ENCODE results near the gene FOXO3. TPM values are rescaled to one million over a fixed set of nuclear protein-coding genes. Genes with fewer than 3 reads are reported as not detected.

The FOXO3 gene
- total and polyA plus RNA-seq, 9 donors, result 21.8 to 37.1 (median 29.1) TPM

DNA sequence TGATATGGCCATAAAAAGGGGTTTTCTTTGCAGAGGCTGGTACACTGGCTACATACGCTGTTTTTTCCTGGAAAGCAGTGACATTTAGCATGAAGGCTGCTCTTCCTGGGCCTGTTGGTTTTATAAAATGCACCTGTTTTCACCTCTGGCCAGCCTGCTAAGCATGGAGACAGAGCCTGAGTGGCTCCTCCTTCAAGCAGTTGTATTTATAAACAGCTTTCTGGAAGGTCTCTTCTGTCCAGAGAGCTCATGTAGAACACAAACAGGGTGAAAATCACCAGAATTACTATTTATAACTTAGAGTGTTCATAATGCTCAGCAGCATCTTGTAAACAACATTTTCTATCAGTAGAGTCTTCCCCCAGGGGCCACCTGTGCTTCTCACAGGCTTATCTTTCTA is 109.0 kb downstream of the FOXO3 start:
- 90% methylated on average over 1 of the region's 1 CpG for WGBS (ENCODE audit: insufficient coverage)

GRCh38 chr6:108671175-108671574 is 110.5 kb downstream of the FOXO3 start:
- Histone ChIP-seq H3K4me1 (ENCODE audit: control insufficient read depth, insufficient read depth, low read length) (peaks cover 24% of the 10 kb centered on the region), H3K9me3 (replicated peaks; ENCODE audit: control insufficient read depth, low read depth, low read length) (no peaks in the 10 kb centered on the region), H3K27me3 (ENCODE audit: control insufficient read depth, insufficient read depth, low read length) (no peaks in the 10 kb centered on the region), H3K36me3 (ENCODE audit: control insufficient read depth, insufficient read depth, low read length) (peaks cover 2% of the 10 kb centered on the region), H3K4me3 (ENCODE audit: low read length) (no peak overlapping the region), H3K27ac (ENCODE audit: low read length) (no peak overlapping the region)
- no peak for DNase-seq
- no CpG with 5 or more reads among the region's 2 CpGs for WGBS (ENCODE audit: insufficient coverage)

More for the DNA sequence above, 109.0 kb downstream of the FOXO3 start:
- no peaks in the 10 kb centered on the region for H3K9me3 ChIP-seq (replicated peaks; ENCODE audit: control insufficient read depth, low read depth, low read length)
- H3K27me3 ChIP-seq (ENCODE audit: control insufficient read depth, insufficient read depth, low read length), result no peaks in the 10 kb centered on the region
- no peak overlapping the region for H3K27ac ChIP-seq (ENCODE audit: low read length)
- no peak for DNase-seq
- H3K36me3 ChIP-seq (ENCODE audit: control insufficient read depth, insufficient read depth, low read length), result peaks cover 10% of the 10 kb centered on the region
- no peak overlapping the region for H3K4me3 ChIP-seq (ENCODE audit: low read length)
- peaks cover 20% of the 10 kb centered on the region for H3K4me1 ChIP-seq (ENCODE audit: control insufficient read depth, insufficient read depth, low read length)

- Histone ChIP-seq H3K4me1 (ENCODE audit: control insufficient read depth, insufficient read depth, low read length) (peaks cover 24% of the 10 kb centered on the region), H3K9me3 (replicated peaks; ENCODE audit: control insufficient read depth, low read depth, low read length) (no peaks in the 10 kb centered on the region), H3K36me3 (ENCODE audit: control insufficient read depth, insufficient read depth, low read length) (peaks cover 2% of the 10 kb centered on the region), H3K27me3 (ENCODE audit: control insufficient read depth, insufficient read depth, low read length) (no peaks in the 10 kb centered on the region), H3K4me3 (ENCODE audit: low read length) (no peak overlapping the region), H3K27ac (ENCODE audit: low read length) (no peak overlapping the region)
- no peak for DNase-seq
- WGBS (ENCODE audit: insufficient coverage), result 67% methylated on average over 4 of the region's 4 CpGs
These were observed 111.1 kb downstream of the FOXO3 start for GRCh38 chr6:108671790-108672189.

- no peak for DNase-seq
- no peaks in the 10 kb centered on the region for H3K27me3 ChIP-seq (ENCODE audit: control insufficient read depth, insufficient read depth, low read length)
- no peaks in the 10 kb centered on the region for H3K9me3 ChIP-seq (replicated peaks; ENCODE audit: control insufficient read depth, low read depth, low read length)
- peaks cover 24% of the 10 kb centered on the region for H3K4me1 ChIP-seq (ENCODE audit: control insufficient read depth, insufficient read depth, low read length)
- no peak overlapping the region for H3K4me3 ChIP-seq (ENCODE audit: low read length)
- WGBS (ENCODE audit: insufficient coverage), result no CpG with 5 or more reads among the region's 3 CpGs
- H3K27ac ChIP-seq (ENCODE audit: low read length), result no peak overlapping the region
- H3K36me3 ChIP-seq (ENCODE audit: control insufficient read depth, insufficient read depth, low read length), result peaks cover 2% of the 10 kb centered on the region
These were observed 111.9 kb downstream of the FOXO3 start for GRCh38 chr6:108672641-108673040.

GRCh38 chr6:108673153-108673552 is 112.4 kb downstream of the FOXO3 start:
- 92% methylated on average over 5 of the region's 6 CpGs for WGBS (ENCODE audit: insufficient coverage)

DNA sequence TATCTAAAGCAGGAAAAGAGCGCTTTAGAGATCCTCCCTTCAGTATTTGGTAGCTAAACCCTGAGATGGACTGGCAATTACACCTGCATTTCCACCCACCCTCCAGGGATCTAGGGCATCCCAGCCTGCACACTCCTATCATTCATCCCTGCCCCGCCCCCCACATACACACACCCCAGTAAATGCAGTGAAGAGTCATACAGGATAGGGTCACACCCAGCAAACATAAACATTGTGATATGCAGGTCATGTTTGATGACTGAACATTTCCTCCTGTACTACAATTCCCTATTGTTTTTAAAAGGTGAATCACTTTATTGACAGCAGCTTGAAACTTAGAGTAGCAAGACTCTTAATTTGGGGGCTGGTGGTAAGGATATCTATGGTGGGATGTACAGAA is 112.9 kb downstream of the FOXO3 start:
- H3K9me3 ChIP-seq (replicated peaks; ENCODE audit: control insufficient read depth, low read depth, low read length), result no peaks in the 10 kb centered on the region
- H3K27ac ChIP-seq (ENCODE audit: low read length), result no peak overlapping the region
- no peaks in the 10 kb centered on the region for H3K27me3 ChIP-seq (ENCODE audit: control insufficient read depth, insufficient read depth, low read length)
- no peaks in the 10 kb centered on the region for H3K36me3 ChIP-seq (ENCODE audit: control insufficient read depth, insufficient read depth, low read length)
- 0% methylated on average over 1 of the region's 2 CpGs for WGBS (ENCODE audit: insufficient coverage)
- DNase-seq, result no peak
- peaks cover 17% of the 10 kb centered on the region for H3K4me1 ChIP-seq (ENCODE audit: control insufficient read depth, insufficient read depth, low read length)
- H3K4me3 ChIP-seq (ENCODE audit: low read length), result no peak overlapping the region

More at GRCh38 chr6:108673153-108673552, 112.4 kb downstream of the FOXO3 start:
- H3K36me3 ChIP-seq (ENCODE audit: control insufficient read depth, insufficient read depth, low read length), result peaks cover 2% of the 10 kb centered on the region
- no peak overlapping the region for H3K4me3 ChIP-seq (ENCODE audit: low read length)
- H3K4me1 ChIP-seq (ENCODE audit: control insufficient read depth, insufficient read depth, low read length), result peaks cover 19% of the 10 kb centered on the region
- H3K27ac ChIP-seq (ENCODE audit: low read length), result no peak overlapping the region
- H3K9me3 ChIP-seq (replicated peaks; ENCODE audit: control insufficient read depth, low read depth, low read length), result no peaks in the 10 kb centered on the region
- DNase-seq, result no peak
- H3K27me3 ChIP-seq (ENCODE audit: control insufficient read depth, insufficient read depth, low read length), result no peaks in the 10 kb centered on the region

DNA sequence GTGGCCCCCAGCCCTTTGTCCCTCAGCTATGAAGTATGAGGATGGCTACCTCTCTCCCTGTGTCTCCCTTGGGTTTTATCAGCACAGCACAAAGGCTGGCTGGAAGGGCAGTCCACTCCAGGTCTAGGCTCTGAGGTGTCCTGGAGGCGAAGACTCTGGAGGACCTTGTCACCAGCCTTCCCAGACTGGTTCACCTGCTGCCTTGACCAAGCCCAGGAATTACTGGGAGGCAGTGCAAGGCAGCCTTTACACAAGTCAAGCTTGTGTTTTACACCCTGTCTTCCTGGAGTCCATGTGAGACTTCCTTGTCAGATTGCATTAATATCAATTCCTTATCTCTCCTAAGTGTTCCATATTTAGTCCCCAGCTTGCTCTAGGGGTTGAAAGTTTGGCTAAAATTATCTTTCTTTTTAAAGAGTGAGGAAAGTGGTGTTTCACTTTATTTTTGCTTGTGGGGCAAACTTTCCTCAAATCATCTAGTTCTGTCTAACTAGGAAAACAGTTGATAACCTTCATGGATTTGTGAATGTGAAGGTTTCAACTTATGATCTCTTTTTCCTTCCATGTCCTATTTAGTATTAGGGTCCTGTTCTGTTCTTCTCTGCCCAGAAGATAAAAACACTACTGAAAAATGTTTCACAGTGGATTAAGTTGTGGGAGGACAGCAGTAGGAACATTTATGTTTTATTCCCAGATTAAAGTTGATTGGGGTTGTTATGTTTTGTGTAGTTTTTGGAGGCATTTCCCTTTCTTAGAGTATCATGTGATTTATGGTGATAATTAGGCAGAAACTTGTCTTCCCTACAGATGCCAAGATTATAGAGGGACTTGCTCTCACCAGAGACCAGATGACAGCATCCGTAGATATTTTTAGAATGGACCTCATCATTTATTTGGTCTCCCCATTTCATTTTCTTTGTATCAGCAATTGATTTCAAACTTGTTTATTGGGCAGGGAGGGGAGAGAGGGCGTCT is 114.8 kb downstream of the FOXO3 start:
- DNase-seq, result peak; percentile 34
- Histone ChIP-seq H3K27ac (ENCODE audit: low read length) (peak overlapping the region; percentile 3), H3K36me3 (ENCODE audit: control insufficient read depth, insufficient read depth, low read length) (peaks cover 4% of the 10 kb centered on the region), H3K27me3 (ENCODE audit: control insufficient read depth, insufficient read depth, low read length) (no peaks in the 10 kb centered on the region), H3K9me3 (replicated peaks; ENCODE audit: control insufficient read depth, low read depth, low read length) (no peaks in the 10 kb centered on the region), H3K4me3 (ENCODE audit: low read length) (no peak overlapping the region), H3K4me1 (ENCODE audit: control insufficient read depth, insufficient read depth, low read length) (peaks cover 12% of the 10 kb centered on the region)
- 93% methylated on average over 1 of the region's 3 CpGs for WGBS (ENCODE audit: insufficient coverage)

DNA sequence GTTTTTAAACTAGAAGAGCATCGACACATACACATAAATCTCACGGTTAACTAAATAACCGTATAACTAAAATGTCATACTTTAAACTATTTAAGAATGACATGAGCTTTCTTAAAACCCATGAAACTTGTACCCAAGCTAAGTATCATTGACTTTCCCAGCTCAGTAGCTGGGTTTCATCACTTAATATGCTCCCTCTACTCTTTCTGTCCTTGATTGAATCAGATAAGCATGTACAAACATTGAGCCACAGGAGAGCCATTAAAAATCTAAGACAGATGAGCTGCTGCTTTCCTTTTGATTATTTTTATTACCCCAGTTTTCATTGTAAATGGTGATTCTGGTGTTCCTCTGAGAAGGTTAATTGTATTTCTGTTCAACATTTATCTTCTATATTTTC is 115.8 kb downstream of the FOXO3 start:
- no peaks in the 10 kb centered on the region for H3K9me3 ChIP-seq (replicated peaks; ENCODE audit: control insufficient read depth, low read depth, low read length)
- H3K36me3 ChIP-seq (ENCODE audit: control insufficient read depth, insufficient read depth, low read length), result peaks cover 4% of the 10 kb centered on the region
- H3K4me3 ChIP-seq (ENCODE audit: low read length), result no peak overlapping the region
- H3K4me1 ChIP-seq (ENCODE audit: control insufficient read depth, insufficient read depth, low read length), result peaks cover 8% of the 10 kb centered on the region
- no CpG with 5 or more reads among the region's 3 CpGs for WGBS (ENCODE audit: insufficient coverage)
- DNase-seq, result no peak
- H3K27ac ChIP-seq (ENCODE audit: low read length), result no peak overlapping the region
- H3K27me3 ChIP-seq (ENCODE audit: control insufficient read depth, insufficient read depth, low read length), result no peaks in the 10 kb centered on the region

DNA sequence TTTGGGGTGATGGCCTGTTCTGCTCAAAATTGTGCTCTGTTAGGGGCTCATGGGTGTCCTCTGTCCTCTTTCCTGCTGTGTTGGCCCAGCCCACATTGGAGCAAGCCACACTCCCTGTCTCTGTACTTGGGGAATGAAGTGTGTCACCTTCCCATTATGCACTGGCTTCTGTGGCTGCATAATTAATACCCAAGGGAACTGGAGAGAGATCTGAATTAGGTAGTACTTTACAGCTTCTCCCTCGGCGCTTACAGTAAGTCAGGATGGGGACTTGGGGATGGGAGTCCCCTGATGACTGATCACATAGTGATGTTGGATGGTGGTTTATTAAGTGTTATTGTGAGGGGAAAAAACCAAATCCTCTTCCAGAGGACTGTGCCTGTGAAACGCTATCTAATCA is 116.6 kb downstream of the FOXO3 start:
- Histone ChIP-seq H3K36me3 (ENCODE audit: control insufficient read depth, insufficient read depth, low read length) (peaks cover 4% of the 10 kb centered on the region), H3K27ac (ENCODE audit: low read length) (no peak overlapping the region), H3K4me3 (ENCODE audit: low read length) (no peak overlapping the region), H3K9me3 (replicated peaks; ENCODE audit: control insufficient read depth, low read depth, low read length) (no peaks in the 10 kb centered on the region), H3K27me3 (ENCODE audit: control insufficient read depth, insufficient read depth, low read length) (no peaks in the 10 kb centered on the region), H3K4me1 (ENCODE audit: control insufficient read depth, insufficient read depth, low read length) (peaks cover 7% of the 10 kb centered on the region)
- WGBS (ENCODE audit: insufficient coverage), result no CpG with 5 or more reads among the region's 3 CpGs
- no peak for DNase-seq

DNA sequence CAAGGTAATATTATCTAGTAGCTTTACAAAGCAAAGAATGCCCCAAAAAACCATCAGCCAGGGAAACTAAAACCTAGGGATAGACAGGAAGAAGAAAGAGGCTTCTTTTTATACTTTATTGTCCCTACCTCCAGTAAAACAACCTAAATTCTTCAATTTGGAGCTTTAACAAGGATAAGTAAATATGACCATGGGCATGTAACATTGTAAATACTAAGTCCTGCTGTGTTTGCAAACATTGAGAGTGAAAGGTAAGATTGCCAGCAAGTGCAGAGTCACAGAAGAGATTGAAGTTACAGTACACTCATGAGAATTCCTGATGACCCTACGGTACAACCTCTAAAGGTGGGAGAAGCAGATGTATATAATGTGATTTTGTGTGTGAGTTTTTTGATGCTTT is 117.2 kb downstream of the FOXO3 start:
- peaks cover 4% of the 10 kb centered on the region for H3K36me3 ChIP-seq (ENCODE audit: control insufficient read depth, insufficient read depth, low read length)
- H3K4me3 ChIP-seq (ENCODE audit: low read length), result no peak overlapping the region
- H3K4me1 ChIP-seq (ENCODE audit: control insufficient read depth, insufficient read depth, low read length), result peaks cover 7% of the 10 kb centered on the region
- H3K9me3 ChIP-seq (replicated peaks; ENCODE audit: control insufficient read depth, low read depth, low read length), result no peaks in the 10 kb centered on the region
- WGBS (ENCODE audit: insufficient coverage), result no CpG with 5 or more reads among the region's 1 CpG
- no peak overlapping the region for H3K27ac ChIP-seq (ENCODE audit: low read length)
- no peak for DNase-seq
- H3K27me3 ChIP-seq (ENCODE audit: control insufficient read depth, insufficient read depth, low read length), result no peaks in the 10 kb centered on the region
